Measurements from ENCODE around the gene CACNA2D1. TPM values are rescaled to one million over a fixed set of nuclear protein-coding genes. Genes with fewer than 3 reads are reported as not detected.

CACNA2D1 gene
- total RNA-seq, 3 donors from 2014 or later (not counting 1 experiment from before 2014, with no cell fraction given): not detected

GRCh38 chr7:82019551-82020475 is 423.8 kb downstream of the CACNA2D1 start:
- no peak overlapping the region for H3K4me3 Mint-ChIP-seq
- H3K27ac Mint-ChIP-seq: no peak overlapping the region
- intact Hi-C loops (cut with micrococcal nuclease): no loop called here
- no peaks in the 10 kb centered on the region for H3K36me3 Mint-ChIP-seq
- H3K4me1 ChIP-seq (ENCODE audit: control insufficient read depth, insufficient read depth, low read length): no peaks in the 10 kb centered on the region
- no peaks in the 10 kb centered on the region for H3K27me3 ChIP-seq (ENCODE audit: control insufficient read depth, insufficient read depth, low read length)
- H3K9me3 Mint-ChIP-seq: no peaks in the 10 kb centered on the region
- DNase-seq: no peak
- no peak for ATAC-seq
- H3K9me3 ChIP-seq (ENCODE audit: control insufficient read depth, insufficient read depth, low read length): no peaks in the 10 kb centered on the region
- no peaks in the 10 kb centered on the region for H3K27me3 Mint-ChIP-seq (ENCODE audit: low read depth in 2 of 2)
- no peaks in the 10 kb centered on the region for H3K4me1 Mint-ChIP-seq
- H3K4me3 ChIP-seq (ENCODE audit: low read length): no peak overlapping the region
- H3K27ac ChIP-seq (ENCODE audit: low read length): no peak overlapping the region
- TF ChIP-seq, protein P1, sequence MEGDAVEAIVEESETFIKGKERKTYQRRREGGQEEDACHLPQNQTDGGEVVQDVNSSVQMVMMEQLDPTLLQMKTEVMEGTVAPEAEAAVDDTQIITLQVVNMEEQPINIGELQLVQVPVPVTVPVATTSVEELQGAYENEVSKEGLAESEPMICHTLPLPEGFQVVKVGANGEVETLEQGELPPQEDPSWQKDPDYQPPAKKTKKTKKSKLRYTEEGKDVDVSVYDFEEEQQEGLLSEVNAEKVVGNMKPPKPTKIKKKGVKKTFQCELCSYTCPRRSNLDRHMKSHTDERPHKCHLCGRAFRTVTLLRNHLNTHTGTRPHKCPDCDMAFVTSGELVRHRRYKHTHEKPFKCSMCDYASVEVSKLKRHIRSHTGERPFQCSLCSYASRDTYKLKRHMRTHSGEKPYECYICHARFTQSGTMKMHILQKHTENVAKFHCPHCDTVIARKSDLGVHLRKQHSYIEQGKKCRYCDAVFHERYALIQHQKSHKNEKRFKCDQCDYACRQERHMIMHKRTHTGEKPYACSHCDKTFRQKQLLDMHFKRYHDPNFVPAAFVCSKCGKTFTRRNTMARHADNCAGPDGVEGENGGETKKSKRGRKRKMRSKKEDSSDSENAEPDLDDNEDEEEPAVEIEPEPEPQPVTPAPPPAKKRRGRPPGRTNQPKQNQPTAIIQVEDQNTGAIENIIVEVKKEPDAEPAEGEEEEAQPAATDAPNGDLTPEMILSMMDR (IDR thresholded peaks at IDR 0.05): no peak
- H3K36me3 ChIP-seq (ENCODE audit: control insufficient read depth, insufficient read depth, low read length): no peaks in the 10 kb centered on the region
- 79% methylated on average over 2 of the region's 3 CpGs for whole genome bisulfite sequencing (ENCODE audit: insufficient coverage)

DNA sequence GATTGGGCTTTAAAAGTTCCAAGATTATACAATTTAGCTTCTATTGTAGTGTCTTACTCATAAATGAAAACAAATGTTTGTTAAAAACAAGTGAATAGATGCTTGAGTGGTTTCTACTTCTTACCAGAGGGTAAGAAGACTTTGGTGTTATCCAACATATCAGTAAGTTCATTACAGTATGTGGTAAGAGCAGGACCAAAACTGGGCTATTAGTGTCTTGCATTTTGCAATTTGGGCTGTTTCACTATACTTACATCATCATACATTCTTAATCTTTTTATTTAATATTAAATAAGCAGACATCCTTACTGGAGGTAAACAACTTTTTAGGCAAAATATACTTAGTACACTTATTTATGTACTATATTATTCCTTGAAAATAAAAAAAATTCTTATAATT is 425.4 kb downstream of the CACNA2D1 start:
- H3K9me3 Mint-ChIP-seq: no peaks in the 10 kb centered on the region
- no peaks in the 10 kb centered on the region for H3K4me1 Mint-ChIP-seq
- intact Hi-C loops (cut with micrococcal nuclease): no loop called here
- DNase-seq (no peak), ATAC-seq (no peak)
- no peaks in the 10 kb centered on the region for H3K27me3 Mint-ChIP-seq (ENCODE audit: low read depth in 2 of 2)
- no peaks in the 10 kb centered on the region for H3K36me3 ChIP-seq (ENCODE audit: control insufficient read depth, insufficient read depth, low read length)
- no peaks in the 10 kb centered on the region for H3K36me3 Mint-ChIP-seq
- no peak overlapping the region for H3K4me3 ChIP-seq (ENCODE audit: low read length)
- H3K9me3 ChIP-seq (ENCODE audit: control insufficient read depth, insufficient read depth, low read length): no peaks in the 10 kb centered on the region
- no peaks in the 10 kb centered on the region for H3K4me1 ChIP-seq (ENCODE audit: control insufficient read depth, insufficient read depth, low read length)
- no peak overlapping the region for H3K27ac Mint-ChIP-seq
- no peak overlapping the region for H3K27ac ChIP-seq (ENCODE audit: low read length)
- TF ChIP-seq, protein P1 (IDR thresholded peaks at IDR 0.05): no peak
- no peak overlapping the region for H3K4me3 Mint-ChIP-seq
- no peaks in the 10 kb centered on the region for H3K27me3 ChIP-seq (ENCODE audit: control insufficient read depth, insufficient read depth, low read length)

DNA sequence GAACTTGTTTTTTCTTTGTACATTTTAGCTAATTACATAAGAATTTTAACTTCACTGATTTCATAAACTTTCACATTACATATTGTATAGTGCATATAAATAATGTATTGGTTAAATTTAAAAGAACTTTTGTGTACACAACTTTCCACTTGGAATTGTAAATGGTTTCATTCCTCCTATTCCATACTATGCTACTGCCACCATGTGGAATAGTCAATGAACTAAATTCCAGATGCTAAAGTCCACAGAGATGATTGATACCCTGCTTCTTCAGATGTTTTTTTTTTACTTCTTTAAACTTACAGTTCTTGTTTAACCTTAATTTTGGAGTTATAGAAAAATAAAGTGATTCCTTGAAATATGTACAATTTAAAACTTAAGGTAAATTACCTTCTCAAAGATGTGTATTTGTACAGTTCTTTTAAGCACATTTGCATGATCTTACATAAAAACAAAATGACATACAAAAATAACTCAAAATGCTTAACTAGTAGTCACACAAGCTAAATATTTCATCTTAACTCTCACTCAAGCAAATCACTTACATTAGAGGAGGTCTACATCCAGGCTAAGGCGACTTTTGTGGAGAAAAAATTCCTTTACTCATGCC is 426.1 kb downstream of the CACNA2D1 start:
- no peaks in the 10 kb centered on the region for H3K4me1 Mint-ChIP-seq
- no peaks in the 10 kb centered on the region for H3K36me3 Mint-ChIP-seq
- no peak overlapping the region for H3K27ac ChIP-seq (ENCODE audit: low read length)
- H3K9me3 Mint-ChIP-seq: peaks cover 0 to under 1% of the 10 kb centered on the region in 2 donors
- no peak overlapping the region for H3K27ac Mint-ChIP-seq
- TF ChIP-seq, protein P1 (IDR thresholded peaks at IDR 0.05): no peak
- no peaks in the 10 kb centered on the region for H3K4me1 ChIP-seq (ENCODE audit: control insufficient read depth, insufficient read depth, low read length)
- H3K27me3 Mint-ChIP-seq (ENCODE audit: low read depth in 2 of 2): no peaks in the 10 kb centered on the region
- intact Hi-C loops (cut with micrococcal nuclease): no loop called here
- no peak overlapping the region for H3K4me3 ChIP-seq (ENCODE audit: low read length)
- no peak overlapping the region for H3K4me3 Mint-ChIP-seq
- H3K36me3 ChIP-seq (ENCODE audit: control insufficient read depth, insufficient read depth, low read length): no peaks in the 10 kb centered on the region
- no peak for DNase-seq
- WGBS (ENCODE audit: insufficient coverage): 60% methylated on average over 1 of the region's 1 CpG
- H3K9me3 ChIP-seq (ENCODE audit: control insufficient read depth, insufficient read depth, low read length): no peaks in the 10 kb centered on the region
- ATAC-seq: no peak
- no peaks in the 10 kb centered on the region for H3K27me3 ChIP-seq (ENCODE audit: control insufficient read depth, insufficient read depth, low read length)
